Esophagus muscularis mucosa (tissue), 2 donors: ENCODE data around the gene SCML2.

Experiments
- POLR2A ChIP-seq: fragments of 450-650 bp; IDR thresholded peaks from one replicate; pipeline ENCODE4 v1.6.1; 2017; ENCODE audit warnings: antibody characterized with exemption, moderate library complexity, mild to moderate bottlenecking, low read depth
- POLR2AphosphoS5 ChIP-seq, 2 donors: sonication (generic); formaldehyde crosslinking; IDR thresholded peaks; one replicate each; pipeline ENCODE4 v1.6.1; 2017; ENCODE audit warnings: antibody characterized with exemption in 2 of 2

DNA sequence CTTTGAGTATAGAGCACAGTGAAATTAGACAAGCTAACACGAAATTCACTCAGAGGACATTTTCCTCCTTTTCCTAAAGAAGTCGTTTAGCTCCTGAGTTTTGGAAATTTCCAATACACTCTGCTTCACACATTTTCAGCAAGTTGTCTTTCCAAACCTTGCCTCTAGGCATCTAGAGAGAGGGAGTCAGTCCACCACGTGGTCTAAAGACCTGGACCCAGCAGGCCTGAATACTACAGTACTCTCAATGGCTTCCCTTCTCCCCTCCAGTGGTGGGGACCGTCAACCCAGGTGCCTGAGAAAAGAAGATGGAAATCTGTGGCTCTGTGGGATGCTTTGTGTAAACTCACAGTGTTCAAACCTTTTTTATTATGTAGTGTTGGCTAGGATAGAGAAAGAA, 13.9 kb upstream of the SCML2 start:
- TF ChIP-seq POLR2A (no peak), POLR2AphosphoS5 (IDR thresholded peaks at IDR 0.05) (no peak)
